HG03457 (cell line): Measurements from ENCODE around the gene TBX6.

Experiments
- ATAC-seq: cut with Tn5 transposase; IDR thresholded peaks from one replicate; pipeline ENCODE4 v1.9.1; 2021; ENCODE audit warnings: moderate number of reproducible peaks; ENCODE audit not compliant: unreplicated experiment

TBX6 gene

GRCh38 chr16:30087181-30087898 is 4.4 kb downstream of the TBX6 start:
- ATAC-seq, result no peak

- no peak for ATAC-seq
These were observed 5.2 kb downstream of the TBX6 start for GRCh38 chr16:30086291-30087140.

- no peak for ATAC-seq
These were observed 5.9 kb downstream of the TBX6 start for GRCh38 chr16:30085820-30086219.

GRCh38 chr16:30085247-30085646 is 6.5 kb downstream of the TBX6 start:
- no peak for ATAC-seq

GRCh38 chr16:30084816-30085159 is 6.9 kb downstream of the TBX6 start:
- ATAC-seq, result no peak

GRCh38 chr16:30084096-30084815 is 7.5 kb downstream of the TBX6 start:
- ATAC-seq, result no peak

GRCh38 chr16:30083216-30084055 is 8.3 kb downstream of the TBX6 start:
- ATAC-seq, result no peak

GRCh38 chr16:30082545-30083090 is 9.1 kb downstream of the TBX6 start:
- no peak for ATAC-seq

- ATAC-seq, result no peak
These were observed 12.2 kb downstream of the TBX6 start for GRCh38 chr16:30079480-30079879.

- ATAC-seq, result no peak
These were observed 13.0 kb downstream of the TBX6 start for GRCh38 chr16:30078744-30079143.

- ATAC-seq, result no peak
These were observed 14.1 kb downstream of the TBX6 start for GRCh38 chr16:30077656-30078055.

- ATAC-seq, result no peak
These were observed 15.4 kb downstream of the TBX6 start for GRCh38 chr16:30076276-30076791.

GRCh38 chr16:30075503-30076275 is 16.0 kb downstream of the TBX6 start, which contains the start of gene PPP4C:
TSS of gene PPP4C (plus strand) at chr16:30075994. CDS start at chr16:30076378, 384 bp downstream.
- no peak for ATAC-seq

- no peak for ATAC-seq
These were observed 21.2 kb downstream of the TBX6 start for GRCh38 chr16:30070490-30070889.

GRCh38 chr16:30069611-30070462 is 21.9 kb downstream of the TBX6 start:
- ATAC-seq, result no peak

GRCh38 chr16:30068750-30069610 is 22.7 kb downstream of the TBX6 start:
- ATAC-seq, result no peak

- ATAC-seq, result no peak
These were observed 23.4 kb downstream of the TBX6 start for GRCh38 chr16:30068333-30068732.

GRCh38 chr16:30067584-30067916 is 24.2 kb downstream of the TBX6 start:
- ATAC-seq, result no peak
